Type B pancreatic cell (in vitro differentiated cells): ENCODE data around the gene DMWD. TPM values are rescaled to one million over a fixed set of nuclear protein-coding genes. Genes with fewer than 3 reads are reported as not detected.
A peak's percentile ranks its signal among the peaks of the same experiment; 100 is the strongest.

Experiments
- DNase-seq: peaks from one replicate; pipeline ENCODE4 v3.0.0; 2021; ENCODE audit warnings: mixed read lengths; ENCODE audit not compliant: unreplicated experiment; ENCODE audit errors: extremely low spot score
- H3K27ac Mint-ChIP-seq: 2 replicates; pipeline ENCODE4 v1.8.0; 2021; ENCODE audit warnings: mild to moderate bottlenecking, mixed read lengths
- H3K27me3 Mint-ChIP-seq: 2 replicates; pipeline ENCODE4 v1.8.0; 2021; ENCODE audit warnings: mixed read lengths
- H3K36me3 Mint-ChIP-seq: 2 replicates; pipeline ENCODE4 v1.8.0; 2021; ENCODE audit warnings: mixed read lengths
- H3K4me1 Mint-ChIP-seq: one replicate; pipeline ENCODE4 v1.8.0; 2021; ENCODE audit warnings: mixed read lengths; ENCODE audit not compliant: unreplicated experiment
- H3K4me3 Mint-ChIP-seq: 2 replicates; pipeline ENCODE4 v1.8.0; 2021; ENCODE audit warnings: mild to moderate bottlenecking, mixed read lengths
- H3K9me3 Mint-ChIP-seq: 2 replicates; pipeline ENCODE4 v1.8.0; 2021; ENCODE audit warnings: mixed read lengths
- CTCF ChIP-seq: fragments of 200-600 bp; sonication (generic); conservative IDR thresholded peaks from 2 replicates; pipeline ENCODE4 v1.5.0; 2021; ENCODE audit warnings: antibody characterized with exemption, mild to moderate bottlenecking
- total RNA-seq: library from RNA; stranded (reverse); gene quantifications from 2 replicates; pipeline ENCODE4 v1.2.1, GENCODE V29; 2021; ENCODE audit warnings: low replicate concordance

Gene DMWD
- total RNA-seq, 1 donor from 2014 or later = 94.0 TPM

DNA sequence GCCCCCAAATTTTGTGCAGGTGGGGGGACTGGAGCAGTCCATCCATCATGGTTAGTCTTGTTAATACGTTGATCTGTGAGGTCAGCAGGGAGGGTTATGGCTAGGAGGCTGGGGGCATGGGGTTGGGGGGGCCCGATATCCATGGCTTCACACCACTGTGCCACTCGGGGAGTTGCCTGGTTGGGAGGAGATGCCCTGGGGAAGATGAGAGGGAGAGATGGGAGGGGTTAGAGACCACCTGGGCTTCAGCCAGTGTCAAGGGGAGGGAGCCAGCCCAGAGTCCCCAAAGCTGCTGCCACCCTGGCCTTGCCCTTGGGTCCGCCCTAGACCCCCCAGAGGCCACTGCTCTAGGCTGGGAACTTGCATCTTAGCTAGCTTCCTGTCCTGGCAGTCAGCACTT lies 8.5 kb downstream of the DMWD start:
- peaks cover 16% of the 10 kb centered on the region for H3K4me1 Mint-ChIP-seq
- no peak overlapping the region for H3K27ac Mint-ChIP-seq
- TF ChIP-seq CTCF = no peak
- H3K4me3 Mint-ChIP-seq = no peak overlapping the region
- H3K36me3 Mint-ChIP-seq = peaks cover 11% of the 10 kb centered on the region
- H3K9me3 Mint-ChIP-seq = no peaks in the 10 kb centered on the region
- no peaks in the 10 kb centered on the region for H3K27me3 Mint-ChIP-seq
- DNase-seq = no peak

GRCh38 chr19:45782820-45783785 lies 9.5 kb downstream of the DMWD start:
- H3K4me1 Mint-ChIP-seq = peaks cover 20% of the 10 kb centered on the region
- H3K36me3 Mint-ChIP-seq = peaks cover 9% of the 10 kb centered on the region
- H3K9me3 Mint-ChIP-seq = no peaks in the 10 kb centered on the region
- no peaks in the 10 kb centered on the region for H3K27me3 Mint-ChIP-seq
- no peak for TF ChIP-seq CTCF
- DNase-seq = no peak
- H3K4me3 Mint-ChIP-seq = no peak overlapping the region
- H3K27ac Mint-ChIP-seq = peak overlapping the region; percentile 21

GRCh38 chr19:45782162-45782691 lies 10.4 kb downstream of the DMWD start, which contains the start of gene DMPK:
Gene DMPK (minus strand): TSS chr19:45782490. CDS start chr19:45782352, 138 bp downstream.
- peaks cover 7% of the 10 kb centered on the region for H3K36me3 Mint-ChIP-seq
- peaks cover 20% of the 10 kb centered on the region for H3K4me1 Mint-ChIP-seq
- H3K27ac Mint-ChIP-seq = peak within 1 kb of the TSS; percentile 21
- H3K9me3 Mint-ChIP-seq = no peaks in the 10 kb centered on the region
- H3K4me3 Mint-ChIP-seq = no peak within 1 kb of the TSS
- DNase-seq = no peak
- TF ChIP-seq CTCF = no peak
- no peaks in the 10 kb centered on the region for H3K27me3 Mint-ChIP-seq

DNA sequence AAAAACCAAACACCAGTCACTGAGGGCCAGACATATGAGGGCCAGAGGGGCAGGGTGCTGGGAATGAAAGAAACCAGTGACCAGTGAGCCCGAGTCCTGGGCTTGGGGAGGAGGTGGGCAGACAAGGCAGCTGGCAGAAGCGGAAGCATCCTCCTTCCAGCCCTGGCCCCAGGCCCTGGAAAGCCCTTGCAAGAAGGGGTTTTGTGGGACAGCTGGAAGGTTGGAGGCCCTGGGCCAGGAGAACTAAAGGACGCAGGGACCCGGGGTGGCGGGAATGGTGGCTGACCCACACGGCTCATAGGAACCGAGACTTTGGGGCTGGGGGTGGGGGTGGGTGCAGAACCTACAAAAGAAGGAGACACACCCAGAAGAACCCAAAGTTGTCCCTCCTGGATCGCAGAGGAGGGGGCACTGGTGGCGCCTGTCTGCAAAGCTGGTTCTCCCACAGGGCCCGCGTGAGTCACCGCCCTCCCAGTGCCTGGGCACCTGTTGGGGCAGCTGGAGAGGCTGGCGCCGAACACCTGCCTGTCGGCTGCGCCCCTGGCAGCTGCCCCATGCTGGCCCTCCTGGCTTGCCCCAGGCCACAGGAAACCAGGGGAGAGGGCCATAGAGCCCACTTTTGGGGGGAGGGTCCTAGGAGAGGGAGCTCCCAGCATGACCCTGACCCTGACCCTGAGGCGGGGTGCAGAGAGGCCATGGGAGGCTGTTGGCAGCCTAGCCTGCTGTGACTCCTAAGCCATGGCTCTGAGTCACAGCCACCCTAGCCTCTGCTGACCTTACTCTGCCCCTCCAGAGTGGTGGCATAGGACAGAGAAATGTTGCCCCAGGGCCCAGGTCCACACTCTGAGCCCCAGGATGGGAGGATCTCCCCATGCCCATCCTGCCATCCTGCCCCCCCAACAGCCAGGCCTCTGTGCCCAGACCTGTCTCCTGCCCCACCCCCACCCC lies 11.2 kb downstream of the DMWD start:
- Mint-ChIP-seq H3K27me3 (no peaks in the 10 kb centered on the region), H3K4me3 (peak overlapping the region; percentile 23), H3K9me3 (no peaks in the 10 kb centered on the region), H3K27ac (no peak overlapping the region), H3K36me3 (peaks cover 11% of the 10 kb centered on the region), H3K4me1 (peaks cover 20% of the 10 kb centered on the region)
- no peak for DNase-seq
- TF ChIP-seq CTCF = no peak

- Mint-ChIP-seq H3K27ac (no peak overlapping the region), H3K36me3 (peaks cover 11% of the 10 kb centered on the region), H3K27me3 (no peaks in the 10 kb centered on the region), H3K9me3 (no peaks in the 10 kb centered on the region), H3K4me1 (peaks cover 20% of the 10 kb centered on the region), H3K4me3 (peak overlapping the region; percentile 23)
- TF ChIP-seq CTCF = no peak
- no peak for DNase-seq
Observed at GRCh38 chr19:45780448-45781213, 12.0 kb downstream of the DMWD start.
